PC-3 (cell line): ENCODE data around the gene CTNNA3.

Experiments used
- CTCF ChIP-seq: fragments of 300-600 bp; sonication (generic); conservative IDR thresholded peaks from 2 replicates; pipeline ENCODE4 v1.5.1; 2017; ENCODE audit warnings: antibody characterized with exemption, low read depth, mild to moderate bottlenecking, low read length
- EZH2 ChIP-seq: fragments of 300-600 bp; sonication (generic); IDR thresholded peaks from one replicate; pipeline ENCODE4 v1.6.1; 2017; ENCODE audit warnings: antibody characterized with exemption, mild to moderate bottlenecking, low read length; ENCODE audit not compliant: unreplicated experiment
- EZH2phosphoT487 ChIP-seq: fragments of 300-600 bp; sonication (generic); IDR thresholded peaks from 2 replicates; pipeline ENCODE4 v1.6.1; 2018; ENCODE audit warnings: mild to moderate bottlenecking, antibody characterized with exemption, low read length, borderline replicate concordance

- TF ChIP-seq CTCF (no peak), EZH2 (no peak), EZH2phosphoT487 (no peak)
These were observed 1803.7 kb downstream of the CTNNA3 start for GRCh38 chr10:65892284-65892683.
